ENCODE measurements around the gene PKNOX2.

The PKNOX2 gene

DNA sequence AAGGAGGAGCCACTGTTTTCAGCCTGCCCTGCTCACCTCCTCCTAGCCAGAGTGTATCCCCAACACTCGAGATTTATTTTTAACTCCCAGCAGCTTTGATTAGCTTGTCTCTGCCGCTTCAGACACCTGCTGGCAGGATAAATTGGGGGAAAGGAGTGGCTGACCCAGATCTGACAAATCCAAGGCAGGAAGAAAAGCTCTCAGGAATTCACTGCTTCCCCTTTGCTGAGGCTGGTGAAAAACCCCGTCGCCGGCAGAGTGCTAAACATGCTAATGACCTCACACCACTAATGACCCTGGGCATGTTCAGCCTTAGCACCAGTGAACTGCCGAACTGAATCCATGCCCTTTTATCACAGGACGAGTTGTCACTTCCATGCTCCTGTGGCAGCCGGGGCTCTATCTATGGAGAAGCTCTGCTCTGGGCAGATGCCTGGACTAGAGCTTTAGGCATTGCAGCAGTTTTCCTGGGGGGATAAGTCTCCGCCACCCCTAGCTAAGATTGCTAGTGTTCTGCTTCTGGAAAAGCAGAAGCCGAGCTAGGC lies 279.3 kb downstream of the PKNOX2 start:
- DNase-seq (ENCODE audit: low read depth) = no peak

- no peak for DNase-seq (ENCODE audit: low read depth)
Measured at GRCh38 chr11:125445731-125446130, 281.2 kb downstream of the PKNOX2 start.

GRCh38 chr11:125446279-125446678 lies 281.7 kb downstream of the PKNOX2 start:
- DNase-seq (ENCODE audit: low read depth) = no peak

DNA sequence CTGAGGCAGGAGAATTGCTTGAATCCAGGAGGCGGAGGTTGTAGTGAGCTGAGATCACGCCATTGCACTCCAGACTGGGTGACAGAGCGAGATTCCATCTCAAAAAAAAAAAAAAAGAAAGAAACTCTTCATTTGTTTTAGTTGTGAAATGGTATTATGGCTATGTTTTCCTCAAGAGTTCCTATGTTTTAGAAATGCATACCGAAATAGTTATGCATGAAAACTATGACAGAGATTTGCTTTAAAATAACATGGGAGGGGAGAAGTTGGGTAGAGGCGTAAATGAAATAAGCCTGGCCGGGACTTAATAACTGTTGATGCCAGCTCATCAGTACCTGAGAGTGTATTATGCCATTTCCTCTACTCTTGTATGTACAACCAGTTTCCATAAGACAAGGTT lies 283.2 kb downstream of the PKNOX2 start:
- no peak for DNase-seq (ENCODE audit: low read depth)

DNA sequence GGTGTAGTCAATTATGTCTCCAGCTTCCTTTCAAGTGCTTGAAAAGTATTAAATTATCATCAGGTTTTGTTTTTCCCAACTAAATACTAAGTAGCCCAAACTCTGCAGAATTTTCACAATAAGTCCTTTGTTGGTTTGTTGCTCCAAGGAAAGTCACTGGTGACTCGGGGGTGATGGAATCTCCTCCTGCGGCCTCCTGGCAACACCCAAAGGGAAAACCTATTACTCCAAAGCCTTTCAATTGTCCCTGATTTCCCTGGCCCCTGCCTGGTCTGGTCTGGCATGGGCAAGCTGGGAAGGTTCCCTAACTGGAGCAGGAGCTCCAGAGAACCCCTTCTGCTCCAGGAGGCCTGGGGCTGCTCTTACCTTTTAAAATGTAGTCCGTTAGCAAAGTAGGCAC lies 283.6 kb downstream of the PKNOX2 start:
- DNase-seq (ENCODE audit: low read depth) = no peak

DNA sequence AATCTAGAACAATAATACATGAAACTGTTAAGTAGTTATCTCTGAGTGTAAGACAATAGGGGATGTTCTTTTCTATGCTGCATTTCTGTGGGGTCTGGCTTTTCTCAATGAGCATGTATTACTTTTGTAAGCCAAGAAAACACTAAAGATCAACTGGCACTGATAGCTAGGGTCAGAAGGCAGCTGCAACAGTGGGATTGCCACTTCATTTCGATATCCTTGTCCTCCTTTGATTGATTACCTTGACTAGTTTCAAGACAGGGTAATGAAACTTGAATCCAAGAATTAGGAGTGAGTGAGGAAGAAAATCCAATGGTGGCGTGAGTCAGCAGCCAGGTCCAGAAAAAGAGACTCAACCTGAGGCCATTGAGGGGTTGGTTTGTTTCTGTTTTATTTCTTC lies 285.0 kb downstream of the PKNOX2 start:
- no peak for DNase-seq (ENCODE audit: low read depth)

- DNase-seq (ENCODE audit: low read depth) = peak; percentile 34
Measured at GRCh38 chr11:125451400-125452124, 287.0 kb downstream of the PKNOX2 start.

DNA sequence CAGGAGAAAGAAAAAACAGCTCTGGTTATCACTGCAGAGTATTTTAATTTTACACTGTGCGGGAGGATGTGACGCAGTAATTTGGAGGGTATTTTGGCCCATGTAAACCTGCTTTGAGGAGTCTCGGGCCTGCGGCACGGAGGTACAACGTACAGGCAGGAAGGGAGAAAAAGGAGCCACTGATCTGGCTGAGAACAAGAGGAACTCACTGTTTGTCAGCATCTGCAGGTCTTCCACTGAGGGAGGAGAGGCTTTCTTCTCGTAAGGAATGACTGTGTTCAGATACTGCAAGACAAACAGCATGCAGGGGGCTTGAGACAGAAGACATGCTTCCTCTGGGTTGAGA lies 287.5 kb downstream of the PKNOX2 start:
- no peak for DNase-seq (ENCODE audit: low read depth)

- DNase-seq (ENCODE audit: low read depth) = no peak
Measured at GRCh38 chr11:125454047-125454446, 289.5 kb downstream of the PKNOX2 start.

DNA sequence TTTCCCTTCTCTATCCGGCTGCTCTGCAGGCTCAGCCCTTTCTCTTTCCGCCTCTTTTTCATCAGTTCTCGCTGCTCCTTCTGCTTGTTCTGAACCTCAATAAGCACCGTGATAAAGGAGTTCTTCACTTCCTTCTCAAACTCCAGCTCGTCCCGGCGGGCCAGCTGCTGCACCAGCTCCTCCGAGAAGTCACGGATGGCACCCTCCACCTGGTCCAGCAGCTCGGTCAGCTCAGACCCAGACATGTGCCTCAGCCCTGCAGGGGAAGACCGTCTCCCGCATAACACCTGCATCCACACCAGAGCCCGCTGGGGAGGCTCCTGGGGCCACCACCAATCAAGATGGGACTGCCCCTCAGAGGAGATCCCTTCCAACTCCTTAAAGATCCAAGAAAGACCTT lies 291.3 kb downstream of the PKNOX2 start:
- DNase-seq (ENCODE audit: low read depth) = no peak

DNA sequence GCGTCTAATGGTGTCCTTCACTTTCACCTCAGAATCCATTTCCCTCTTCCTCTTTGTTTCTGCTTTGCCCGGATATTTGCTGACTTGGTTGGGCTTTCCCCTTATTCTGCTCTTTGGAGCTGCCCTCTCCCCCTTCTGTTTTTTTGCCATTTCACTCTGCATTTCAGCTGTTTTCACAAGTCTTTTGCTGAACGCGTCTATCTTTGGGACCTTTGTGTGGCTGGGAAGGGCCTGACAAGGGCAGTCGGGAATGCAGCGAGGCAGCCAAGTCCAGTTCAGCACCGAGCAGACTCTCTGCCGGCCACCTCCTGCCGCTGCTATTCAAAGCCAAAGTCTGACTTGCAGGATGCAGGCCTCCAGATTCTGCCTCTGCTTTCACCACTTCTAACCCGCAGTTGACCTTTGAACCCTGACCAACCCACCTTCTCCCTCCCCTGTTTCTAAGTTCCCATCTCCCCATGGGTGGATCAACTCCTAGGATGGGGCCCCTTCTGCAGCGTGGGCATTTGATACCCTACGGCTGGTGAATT lies 293.3 kb downstream of the PKNOX2 start:
- DNase-seq (ENCODE audit: low read depth) = peak; percentile 71

DNA sequence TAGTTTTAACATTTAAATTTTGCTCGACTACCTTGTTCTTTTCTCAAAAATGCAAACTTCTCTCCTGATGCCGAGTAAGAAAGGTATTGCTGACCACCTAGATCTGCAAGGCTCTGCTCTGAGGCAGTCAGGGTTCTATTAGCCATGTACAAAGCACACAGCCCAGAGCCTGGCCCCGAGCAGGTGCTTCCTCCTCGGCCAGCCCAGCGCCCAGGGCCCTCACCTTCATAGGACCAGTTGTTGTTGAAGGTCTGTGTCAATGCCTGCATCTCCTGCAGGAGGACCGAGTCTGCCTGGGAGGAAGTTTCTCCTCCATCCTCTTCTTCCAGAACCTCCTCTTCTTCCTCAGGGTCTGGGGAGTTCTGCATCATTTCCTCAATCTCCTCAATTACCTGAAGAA lies 295.7 kb downstream of the PKNOX2 start:
- DNase-seq (ENCODE audit: low read depth) = no peak

- no peak for DNase-seq (ENCODE audit: low read depth)
Measured at GRCh38 chr11:125463590-125464269, 299.2 kb downstream of the PKNOX2 start.

GRCh38 chr11:125464270-125464662 lies 299.7 kb downstream of the PKNOX2 start:
- peak; percentile 41 for DNase-seq (ENCODE audit: low read depth)

DNA sequence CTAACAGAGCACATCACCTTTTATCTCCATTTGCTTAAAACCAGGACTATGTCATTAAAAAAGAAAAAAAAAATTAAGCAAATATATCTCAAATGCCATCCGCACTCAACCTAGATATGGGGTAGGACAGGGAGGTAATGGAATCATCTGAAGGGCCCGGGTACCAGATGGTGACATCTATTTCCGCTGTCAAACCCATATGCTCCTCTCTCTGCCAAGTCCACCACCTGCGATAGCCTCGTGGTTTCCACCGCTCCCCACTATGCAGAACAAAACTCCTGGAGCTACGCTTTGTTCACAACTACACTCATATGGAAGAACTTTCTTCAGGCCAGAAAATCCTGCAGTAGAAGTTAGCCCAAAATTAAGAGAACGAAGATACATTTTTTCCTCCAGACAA lies 300.1 kb downstream of the PKNOX2 start:
- no peak for DNase-seq (ENCODE audit: low read depth)

- DNase-seq (ENCODE audit: low read depth) = no peak
Measured at GRCh38 chr11:125465255-125465654, 300.7 kb downstream of the PKNOX2 start.

DNA sequence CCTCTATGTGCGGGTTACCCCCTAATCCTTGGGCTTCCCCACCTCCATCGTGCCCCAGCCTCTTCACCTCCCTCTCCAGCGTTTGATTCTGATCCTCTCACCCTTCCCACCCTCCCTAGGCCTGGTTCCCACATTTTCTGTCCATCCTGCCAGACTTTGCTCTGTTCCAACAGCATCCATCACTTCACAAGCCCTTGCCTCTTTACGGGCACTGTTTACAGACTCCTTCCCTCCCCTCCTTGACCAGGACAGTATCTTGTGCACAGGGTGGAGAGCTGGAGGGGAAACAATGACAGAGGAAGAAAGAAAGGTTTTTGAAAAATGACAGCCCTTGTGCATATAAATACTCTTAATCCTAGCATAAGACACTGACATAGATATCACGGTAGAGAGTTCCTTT lies 301.1 kb downstream of the PKNOX2 start:
- no peak for DNase-seq (ENCODE audit: low read depth)

GRCh38 chr11:125468025-125468424 lies 303.5 kb downstream of the PKNOX2 start:
- no peak for DNase-seq (ENCODE audit: low read depth)

DNA sequence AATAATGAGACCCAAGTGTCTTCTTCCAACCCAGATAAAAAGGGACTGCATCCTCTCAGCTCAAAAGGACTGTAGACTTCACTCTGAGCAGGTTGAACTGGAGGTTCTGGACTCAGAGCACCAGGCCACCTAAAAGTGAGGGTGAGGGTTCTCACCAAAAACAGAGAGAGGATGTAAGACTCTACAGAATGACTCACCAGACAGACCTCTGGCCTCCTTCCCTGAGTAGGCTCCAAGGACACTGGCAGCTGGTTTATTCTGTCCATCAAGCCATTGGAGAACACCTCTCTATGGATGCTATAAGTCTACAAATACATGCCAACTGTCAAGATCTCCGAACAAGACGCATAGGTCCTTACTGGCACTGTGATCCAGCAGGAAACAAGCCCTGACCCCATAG lies 304.3 kb downstream of the PKNOX2 start:
- no peak for DNase-seq (ENCODE audit: low read depth)

- DNase-seq (ENCODE audit: low read depth) = no peak
Measured at GRCh38 chr11:125470355-125470754, 305.8 kb downstream of the PKNOX2 start.

DNA sequence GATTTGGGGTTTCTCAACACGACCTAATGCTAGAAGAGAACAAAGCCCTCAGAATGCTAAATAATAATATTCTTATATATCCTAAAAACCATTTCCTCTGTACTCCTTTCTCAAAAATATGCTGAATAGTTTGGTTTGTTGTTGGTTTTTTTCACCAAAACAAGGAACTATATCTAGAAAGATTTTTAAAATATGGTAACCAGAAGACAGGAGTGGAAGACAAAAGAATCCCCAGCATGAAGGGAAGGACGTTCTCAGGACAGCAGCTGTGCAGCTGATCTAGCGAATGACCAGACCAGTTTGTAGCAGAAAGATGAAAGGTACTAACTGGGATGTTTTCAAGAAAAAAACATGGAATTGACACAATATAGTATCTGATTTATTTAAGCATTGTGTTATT lies 312.2 kb downstream of the PKNOX2 start:
- DNase-seq (ENCODE audit: low read depth) = no peak

- no peak for DNase-seq (ENCODE audit: low read depth)
Measured at GRCh38 chr11:125479137-125479536, 314.6 kb downstream of the PKNOX2 start.

DNA sequence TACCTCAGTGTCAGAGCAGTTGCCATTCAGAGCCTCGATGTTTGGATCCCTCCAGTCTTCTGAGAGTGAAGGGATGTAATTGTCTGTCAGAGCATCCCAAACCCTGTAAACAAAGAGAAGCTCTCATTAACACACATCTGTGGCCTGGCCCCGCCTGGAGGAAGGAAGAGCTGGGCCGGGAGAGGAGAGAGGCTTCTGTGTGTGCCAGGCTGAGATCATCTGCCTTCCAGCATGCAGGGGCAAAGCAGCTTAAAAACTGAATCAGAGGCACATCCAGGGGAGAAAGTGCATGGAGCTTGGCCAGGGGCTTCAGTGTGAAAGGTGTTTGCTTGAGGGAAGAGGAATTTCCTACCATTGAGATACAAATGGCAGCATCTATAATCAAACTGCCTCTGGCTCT lies 317.0 kb downstream of the PKNOX2 start:
- no peak for DNase-seq (ENCODE audit: low read depth)
